CD4-positive, alpha-beta T cell treated with Interferon gamma for 1 hour (primary cell): ENCODE data around the gene KCNMB4.
A peak's percentile ranks its signal among the peaks of the same experiment; 100 is the strongest.

ENCODE experiments used
- DNase-seq: peaks from one replicate; pipeline ENCODE4 v3.0.0-alpha.2; 2020

The KCNMB4 gene

GRCh38 chr12:70365648-70366518, at the start of gene KCNMB4:
Gene KCNMB4 (plus strand): TSS chr12:70366290. CDS start chr12:70366735, 445 bp downstream.
- peak; percentile 62 for DNase-seq

- no peak for DNase-seq
Measured at GRCh38 chr12:70317781-70318180, 48.3 kb upstream of the KCNMB4 start.

- DNase-seq: no peak
Measured at GRCh38 chr12:70319605-70320004, 46.5 kb upstream of the KCNMB4 start.

GRCh38 chr12:70321191-70321590, 44.9 kb upstream of the KCNMB4 start:
- no peak for DNase-seq

- DNase-seq: no peak
Measured at GRCh38 chr12:70327541-70327940, 38.5 kb upstream of the KCNMB4 start.

- no peak for DNase-seq
Measured at GRCh38 chr12:70329728-70330127, 36.4 kb upstream of the KCNMB4 start.

GRCh38 chr12:70330158-70330557, 35.9 kb upstream of the KCNMB4 start:
- DNase-seq: no peak

- DNase-seq: no peak
Measured at GRCh38 chr12:70332236-70332635, 33.9 kb upstream of the KCNMB4 start.

GRCh38 chr12:70334742-70335141, 31.3 kb upstream of the KCNMB4 start:
- no peak for DNase-seq

GRCh38 chr12:70338531-70338930, 27.6 kb upstream of the KCNMB4 start:
- no peak for DNase-seq

GRCh38 chr12:70351076-70351475, 15.0 kb upstream of the KCNMB4 start:
- DNase-seq: no peak

GRCh38 chr12:70353780-70354660, 12.1 kb upstream of the KCNMB4 start:
- no peak for DNase-seq

GRCh38 chr12:70354787-70355186, 11.3 kb upstream of the KCNMB4 start:
- no peak for DNase-seq

GRCh38 chr12:70355972-70356371, 10.1 kb upstream of the KCNMB4 start:
- no peak for DNase-seq

GRCh38 chr12:70359458-70360197, 6.5 kb upstream of the KCNMB4 start:
- no peak for DNase-seq

GRCh38 chr12:70360218-70360617, 5.9 kb upstream of the KCNMB4 start:
- no peak for DNase-seq

- DNase-seq: no peak
Measured at GRCh38 chr12:70364695-70365397, 1.2 kb upstream of the KCNMB4 start.

- DNase-seq: no peak
Measured at GRCh38 chr12:70365398-70365647, 767 bp upstream of the KCNMB4 start.

- peak; percentile 52 for DNase-seq
Measured at GRCh38 chr12:70366581-70367257, 629 bp downstream of the KCNMB4 start.

- DNase-seq: no peak
Measured at GRCh38 chr12:70367258-70368141, 1.4 kb downstream of the KCNMB4 start.

GRCh38 chr12:70372881-70373280, 6.8 kb downstream of the KCNMB4 start:
- no peak for DNase-seq
